Measurements from ENCODE around the gene CCDC34.

- TF ChIP-seq CTCF (conservative IDR thresholded peaks at IDR 0.05; ENCODE audit: low read depth in 2 of 2) (no peak), POLR2AphosphoS5 (IDR thresholded peaks at IDR 0.05; ENCODE audit: low read depth) (no peak), CREB1 (CRISPR knock-in tag; IDR thresholded peaks at IDR 0.05; ENCODE audit: low read depth) (no peak), EZH2 (IDR thresholded peaks at IDR 0.05; ENCODE audit: low read depth, unreplicated experiment) (no peak), EZH2phosphoT487 (IDR thresholded peaks at IDR 0.05; ENCODE audit: unreplicated experiment) (no peak), STAT1 (IDR thresholded peaks at IDR 0.05; ENCODE audit: unreplicated experiment) (no peak)
- TF ChIP-seq, protein P1, sequence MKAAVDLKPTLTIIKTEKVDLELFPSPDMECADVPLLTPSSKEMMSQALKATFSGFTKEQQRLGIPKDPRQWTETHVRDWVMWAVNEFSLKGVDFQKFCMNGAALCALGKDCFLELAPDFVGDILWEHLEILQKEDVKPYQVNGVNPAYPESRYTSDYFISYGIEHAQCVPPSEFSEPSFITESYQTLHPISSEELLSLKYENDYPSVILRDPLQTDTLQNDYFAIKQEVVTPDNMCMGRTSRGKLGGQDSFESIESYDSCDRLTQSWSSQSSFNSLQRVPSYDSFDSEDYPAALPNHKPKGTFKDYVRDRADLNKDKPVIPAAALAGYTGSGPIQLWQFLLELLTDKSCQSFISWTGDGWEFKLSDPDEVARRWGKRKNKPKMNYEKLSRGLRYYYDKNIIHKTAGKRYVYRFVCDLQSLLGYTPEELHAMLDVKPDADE (IDR thresholded peaks at IDR 0.05), result no peak
- TF ChIP-seq, protein P2, sequence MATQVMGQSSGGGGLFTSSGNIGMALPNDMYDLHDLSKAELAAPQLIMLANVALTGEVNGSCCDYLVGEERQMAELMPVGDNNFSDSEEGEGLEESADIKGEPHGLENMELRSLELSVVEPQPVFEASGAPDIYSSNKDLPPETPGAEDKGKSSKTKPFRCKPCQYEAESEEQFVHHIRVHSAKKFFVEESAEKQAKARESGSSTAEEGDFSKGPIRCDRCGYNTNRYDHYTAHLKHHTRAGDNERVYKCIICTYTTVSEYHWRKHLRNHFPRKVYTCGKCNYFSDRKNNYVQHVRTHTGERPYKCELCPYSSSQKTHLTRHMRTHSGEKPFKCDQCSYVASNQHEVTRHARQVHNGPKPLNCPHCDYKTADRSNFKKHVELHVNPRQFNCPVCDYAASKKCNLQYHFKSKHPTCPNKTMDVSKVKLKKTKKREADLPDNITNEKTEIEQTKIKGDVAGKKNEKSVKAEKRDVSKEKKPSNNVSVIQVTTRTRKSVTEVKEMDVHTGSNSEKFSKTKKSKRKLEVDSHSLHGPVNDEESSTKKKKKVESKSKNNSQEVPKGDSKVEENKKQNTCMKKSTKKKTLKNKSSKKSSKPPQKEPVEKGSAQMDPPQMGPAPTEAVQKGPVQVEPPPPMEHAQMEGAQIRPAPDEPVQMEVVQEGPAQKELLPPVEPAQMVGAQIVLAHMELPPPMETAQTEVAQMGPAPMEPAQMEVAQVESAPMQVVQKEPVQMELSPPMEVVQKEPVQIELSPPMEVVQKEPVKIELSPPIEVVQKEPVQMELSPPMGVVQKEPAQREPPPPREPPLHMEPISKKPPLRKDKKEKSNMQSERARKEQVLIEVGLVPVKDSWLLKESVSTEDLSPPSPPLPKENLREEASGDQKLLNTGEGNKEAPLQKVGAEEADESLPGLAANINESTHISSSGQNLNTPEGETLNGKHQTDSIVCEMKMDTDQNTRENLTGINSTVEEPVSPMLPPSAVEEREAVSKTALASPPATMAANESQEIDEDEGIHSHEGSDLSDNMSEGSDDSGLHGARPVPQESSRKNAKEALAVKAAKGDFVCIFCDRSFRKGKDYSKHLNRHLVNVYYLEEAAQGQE (IDR thresholded peaks at IDR 0.05; ENCODE audit: unreplicated experiment), result no peak
Measured at GRCh38 chr11:27307232-27307631, 55.8 kb downstream of the CCDC34 start.

Data from GM23338 (cell line).